COLO668 (cell line): ENCODE results near the gene DCAF15.

Source experiments
- DNase-seq: peaks from one replicate; lab custom pipeline; 2025; ENCODE audit not compliant: unreplicated experiment; lab: John Stamatoyannopoulos, UW

DCAF15 gene

DNA sequence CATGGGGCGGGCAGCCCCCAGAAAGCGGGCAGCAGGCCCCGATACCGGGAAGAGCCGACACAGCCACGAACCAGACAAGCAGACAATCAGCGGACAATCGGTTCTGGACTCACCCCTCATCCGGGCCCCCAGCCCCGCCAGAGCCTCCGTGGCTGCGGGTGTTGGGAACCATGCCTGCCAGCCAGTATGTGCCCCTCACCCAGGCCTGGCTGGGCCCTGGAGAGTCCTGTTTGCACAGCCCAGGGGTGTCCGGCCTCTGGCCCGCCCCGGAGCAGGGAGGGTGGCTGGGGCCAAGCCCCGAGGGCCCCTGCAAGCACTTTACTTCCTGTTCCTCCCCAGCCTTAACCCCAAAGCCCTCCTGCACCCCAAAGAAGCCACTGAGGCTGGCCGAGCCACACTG is 21.9 kb upstream of the DCAF15 start:
- no peak for DNase-seq

DNA sequence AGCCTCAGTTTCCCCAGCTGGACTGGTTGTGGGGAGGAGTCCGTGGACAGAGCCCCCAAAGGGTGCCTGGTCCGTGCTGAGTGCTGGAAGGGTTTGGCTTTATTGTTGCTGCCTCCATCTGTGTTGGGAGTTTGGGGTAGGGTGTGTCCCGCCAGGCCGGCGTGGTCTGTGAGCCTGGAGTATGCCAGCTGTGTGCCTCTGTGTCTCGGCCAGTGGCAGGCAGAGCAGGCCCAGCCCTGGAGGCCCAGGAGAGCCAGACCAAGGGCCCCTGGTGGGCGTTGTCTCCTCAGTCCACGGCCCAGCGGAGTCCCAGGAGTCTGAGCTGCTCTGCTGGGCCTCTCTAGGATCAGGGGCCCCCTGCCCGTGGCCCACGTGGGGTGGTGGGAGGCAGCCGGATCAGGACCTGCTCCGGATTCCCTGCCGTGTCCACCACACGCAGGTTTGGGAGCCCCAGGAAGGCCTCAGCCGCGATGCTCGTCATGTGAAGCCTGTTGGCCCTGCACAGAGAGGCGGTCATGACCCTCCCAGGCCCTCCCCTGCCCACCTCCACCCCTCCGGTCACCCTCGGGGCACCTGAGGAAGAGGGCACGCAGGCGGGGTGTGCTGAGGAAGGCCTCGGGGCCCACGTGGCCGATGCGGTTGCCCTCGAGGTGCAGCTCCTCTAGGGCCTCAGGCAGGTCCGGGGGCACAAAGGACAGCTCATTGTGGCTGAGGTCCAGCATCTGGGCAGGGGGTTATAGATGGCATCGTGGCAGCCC is 20.7 kb upstream of the DCAF15 start:
- no peak for DNase-seq

DNA sequence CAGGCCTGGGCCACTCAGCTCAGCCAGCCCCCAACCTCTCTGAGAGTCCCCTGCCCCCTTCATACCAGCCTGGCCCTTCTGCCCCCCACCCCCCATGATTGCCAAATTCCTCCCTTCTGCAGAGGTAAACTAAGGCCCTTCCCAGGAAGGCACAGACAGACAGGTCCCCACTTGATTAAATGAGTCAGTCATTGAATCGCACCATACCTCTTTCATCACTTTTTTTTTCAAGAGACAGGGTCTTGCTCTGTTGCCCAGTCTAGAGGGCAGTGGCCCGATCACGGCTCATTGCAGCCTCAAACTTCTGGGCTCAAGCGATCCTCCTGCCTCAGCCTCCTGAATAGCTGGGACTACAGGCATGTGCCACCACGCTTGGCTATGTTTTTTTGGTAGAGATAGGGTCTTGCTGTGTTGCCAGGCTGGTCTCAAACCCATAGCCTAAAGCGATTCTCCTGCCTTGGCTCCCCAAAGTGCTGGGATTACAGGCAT is 20.1 kb upstream of the DCAF15 start:
- no peak for DNase-seq

DNA sequence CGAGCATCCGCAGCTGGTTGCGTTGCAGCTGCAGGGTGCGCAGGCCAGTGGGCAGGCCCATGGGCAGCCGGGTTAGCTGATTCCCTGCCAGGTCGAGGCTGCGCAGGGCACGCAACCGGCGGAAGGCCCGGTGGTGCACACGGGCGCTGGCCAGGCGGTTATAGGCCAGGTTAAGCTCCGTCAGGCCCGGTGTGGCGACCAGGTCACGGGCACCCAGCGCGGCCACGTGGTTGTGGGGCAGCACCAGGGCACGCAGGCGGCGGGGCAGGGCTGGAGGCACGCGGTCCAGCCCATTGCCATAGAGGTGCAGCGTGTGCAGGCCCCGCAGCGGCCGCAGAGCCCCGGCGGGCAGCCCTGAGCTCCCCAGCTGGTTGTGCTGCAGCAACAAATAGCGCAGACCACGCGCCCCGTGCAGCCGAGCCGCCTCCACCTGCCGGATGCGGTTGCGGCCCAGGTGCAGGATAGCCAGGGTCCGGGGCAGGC is 19.4 kb upstream of the DCAF15 start:
- DNase-seq, result peak; percentile 82

DNA sequence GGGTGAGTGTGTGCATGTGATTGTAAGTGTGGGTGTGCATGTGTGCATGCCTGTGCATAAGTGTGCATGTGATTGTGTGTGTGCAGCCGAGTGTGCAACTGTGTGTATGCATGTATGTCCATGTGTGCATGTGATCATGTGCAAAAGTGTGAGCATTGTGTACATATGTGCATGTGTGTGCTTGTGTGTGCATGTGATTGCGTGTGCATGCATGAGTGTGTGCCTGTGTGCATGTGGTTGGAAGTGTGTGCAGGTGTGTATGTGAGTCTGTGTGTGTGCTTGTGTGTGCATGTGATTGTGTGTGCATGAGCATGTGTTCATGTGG is 17.6 kb upstream of the DCAF15 start:
- no peak for DNase-seq

DNA sequence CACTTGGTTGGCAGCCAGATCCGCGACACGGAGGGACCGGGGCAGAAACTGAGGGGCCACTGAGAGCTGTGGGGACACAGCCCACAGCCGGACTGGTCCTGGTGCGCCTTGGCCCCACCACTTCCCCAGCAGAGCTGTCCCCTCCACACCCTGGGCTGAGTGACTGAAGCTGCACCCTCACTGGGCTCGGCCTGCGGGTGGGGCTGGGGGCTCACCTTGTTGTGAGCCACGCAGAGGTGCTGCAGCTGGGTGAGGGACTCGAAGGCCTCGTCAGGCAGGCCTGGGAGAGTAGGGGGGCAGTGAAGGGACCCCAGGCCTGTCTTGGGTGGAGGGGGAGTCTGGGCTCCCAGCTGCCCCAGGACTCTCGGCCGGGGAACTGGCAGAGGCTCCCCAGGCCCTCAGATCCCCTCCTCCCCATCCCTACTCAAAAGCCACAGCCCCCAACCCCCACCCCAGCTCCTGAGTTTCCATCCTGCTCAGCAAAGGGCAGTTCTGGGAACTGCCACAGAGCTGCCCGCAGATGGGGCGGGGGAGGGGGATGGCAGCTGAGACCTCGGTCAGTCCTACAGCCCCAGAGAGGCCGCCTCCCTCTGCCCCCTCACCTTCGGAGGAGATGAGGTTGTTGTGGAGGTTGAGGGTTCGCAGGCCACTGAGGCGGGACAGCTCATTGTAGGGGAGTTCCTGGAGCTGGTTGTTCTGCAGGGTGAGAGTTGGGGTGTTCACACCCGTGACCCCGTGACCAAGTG is 16.4 kb upstream of the DCAF15 start:
- peak; percentile 17 for DNase-seq

DNA sequence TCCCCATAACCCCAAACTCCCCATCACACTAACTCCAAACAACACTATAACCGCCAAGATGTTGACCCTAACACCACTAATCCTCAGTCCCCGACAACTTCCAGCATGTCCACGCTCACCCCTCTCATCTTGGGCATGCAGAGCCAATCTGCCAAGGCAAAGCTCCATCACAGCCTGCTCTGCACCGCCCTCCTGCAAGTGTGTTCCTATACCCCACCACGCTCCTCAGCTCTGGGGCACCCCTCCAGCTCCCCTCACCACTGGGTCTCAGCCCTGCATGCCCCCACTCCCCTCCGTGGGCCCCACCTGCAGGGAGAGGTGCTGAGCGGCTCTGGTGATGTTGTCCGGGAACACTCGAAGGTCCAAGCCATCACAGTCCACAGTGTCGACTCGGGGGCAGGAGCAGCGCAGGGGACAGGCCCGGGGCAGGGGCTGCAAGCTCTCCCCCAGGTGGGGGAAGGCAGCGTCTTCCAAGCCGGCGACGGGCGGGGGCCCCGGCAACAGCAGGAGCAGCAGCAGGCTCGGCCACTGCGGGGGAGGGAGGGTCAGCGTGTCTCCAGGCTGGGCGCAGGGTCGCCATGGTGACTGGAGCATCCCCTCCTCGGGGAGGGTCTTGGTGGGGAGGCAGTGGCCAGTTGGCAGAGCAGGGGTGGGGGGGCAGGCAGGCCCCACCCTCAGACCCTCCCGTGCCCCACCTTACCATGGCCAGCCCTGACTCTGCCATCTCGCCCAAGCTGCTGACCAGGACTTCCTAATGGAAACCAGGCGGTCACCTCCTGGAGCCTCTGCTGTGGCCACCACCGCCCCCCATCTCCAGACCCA is 14.6 kb upstream of the DCAF15 start:
- DNase-seq, result no peak

DNA sequence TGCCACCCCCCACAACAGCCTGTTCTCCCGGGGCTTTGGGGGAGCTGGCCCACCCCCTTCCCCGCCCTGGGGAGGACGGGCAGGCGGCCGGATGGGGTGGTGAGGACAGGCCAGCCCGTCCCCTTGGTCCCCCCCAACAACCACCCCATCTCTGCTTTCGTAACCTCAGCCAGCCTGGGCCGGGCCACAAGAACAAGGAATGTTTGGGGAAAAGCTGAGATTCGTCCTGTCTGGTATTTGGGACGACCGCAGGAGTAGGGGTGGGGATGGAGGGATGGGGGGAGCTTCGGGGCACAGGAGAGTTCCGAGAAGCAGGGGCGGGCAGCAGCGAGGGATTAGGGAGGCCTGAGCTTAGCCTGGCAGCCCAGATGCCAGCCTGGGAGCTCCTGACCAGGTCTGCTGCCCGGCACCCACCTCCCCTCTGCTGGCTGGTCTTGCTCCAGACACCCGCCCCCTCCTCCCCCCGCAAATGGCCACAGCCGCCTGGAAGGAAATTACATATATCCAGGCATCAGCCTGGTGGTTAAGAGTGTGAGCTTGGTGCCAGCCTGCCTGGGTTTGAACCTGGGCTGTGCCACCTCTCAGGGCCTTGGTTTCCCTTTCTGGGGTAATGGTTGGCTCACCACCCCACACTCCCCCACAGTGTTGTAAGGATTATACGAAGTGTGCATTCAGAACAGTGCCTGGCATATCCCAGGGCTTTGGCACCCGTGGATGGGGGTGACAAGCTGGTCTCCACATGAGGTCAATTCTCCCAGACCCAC is 13.8 kb upstream of the DCAF15 start, which contains the start of gene PODNL1:
Gene PODNL1 (minus strand): TSS at position 117 of the 764 bp plus-strand sequence. CDS start 236 bp downstream, outside the sequence.
- no peak for DNase-seq

DNA sequence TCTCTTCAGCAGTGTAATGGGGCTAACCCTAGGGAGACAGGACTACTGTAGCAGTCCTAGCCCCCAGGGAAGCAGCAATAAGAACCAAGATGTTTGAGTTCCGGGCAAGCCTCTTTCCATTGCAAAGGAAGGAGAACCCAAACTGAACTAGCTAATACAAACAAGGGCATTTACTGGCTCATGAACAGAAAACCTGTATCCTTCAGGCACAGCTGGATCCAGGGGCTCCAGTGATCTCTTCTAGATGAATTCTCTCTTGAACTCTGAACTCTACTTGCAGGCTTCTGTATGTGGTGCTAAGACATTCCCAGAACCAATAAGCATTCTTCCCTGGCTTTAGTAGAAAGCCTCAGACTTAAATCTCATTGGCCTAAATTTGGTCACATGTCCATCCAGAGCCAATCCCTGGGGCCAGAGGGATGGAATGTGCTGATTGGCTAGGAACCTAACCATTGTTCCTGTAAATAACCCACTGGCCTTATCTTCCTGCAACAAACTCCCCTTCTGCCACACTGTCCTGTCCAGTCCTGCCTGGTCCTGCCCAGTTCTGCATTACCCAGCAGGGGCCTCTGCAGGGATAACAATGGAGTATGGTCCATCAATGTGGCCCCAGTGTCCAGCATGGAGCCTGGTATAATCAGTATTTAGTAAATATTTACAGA is 10.2 kb upstream of the DCAF15 start:
- DNase-seq, result no peak

DNA sequence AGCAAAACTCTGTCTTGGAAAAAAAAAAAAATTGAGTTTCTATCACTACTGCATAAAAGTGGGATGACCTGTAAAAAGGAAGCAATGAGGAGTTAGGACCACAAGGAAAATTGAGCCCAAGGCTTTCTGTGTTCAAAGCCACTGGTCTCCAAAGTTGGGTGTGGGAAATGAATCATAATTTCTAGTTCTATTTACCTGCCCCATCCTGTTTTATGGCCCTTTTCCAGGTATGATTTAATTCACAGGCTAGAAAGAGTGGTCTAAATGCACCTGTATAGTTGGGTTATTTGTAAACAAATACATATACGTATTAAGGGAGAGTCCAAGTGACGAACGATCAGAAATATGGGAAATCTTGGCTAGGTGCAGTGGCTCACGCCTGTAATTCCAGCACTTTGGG is 5.9 kb upstream of the DCAF15 start:
- no peak for DNase-seq

DNA sequence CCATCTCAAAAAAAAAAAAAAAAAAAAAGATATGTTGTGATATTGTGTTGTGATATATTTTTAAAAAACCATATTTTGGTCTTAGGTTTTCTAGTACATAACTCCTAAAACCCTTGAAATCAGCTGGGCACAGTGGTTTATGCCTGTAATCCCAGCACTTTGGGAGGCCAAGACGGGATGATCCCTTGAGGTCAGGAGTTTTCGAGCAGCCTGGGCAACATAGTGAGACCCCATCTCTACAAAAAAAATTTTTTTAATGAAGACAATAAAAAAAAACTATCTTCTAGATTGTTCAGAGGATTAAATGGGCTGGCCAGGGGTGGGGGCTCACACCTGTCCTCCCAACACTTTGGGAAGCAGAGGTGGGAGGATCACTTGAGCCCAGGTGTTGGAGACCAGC is 1.3 kb upstream of the DCAF15 start:
- DNase-seq, result no peak

DNA sequence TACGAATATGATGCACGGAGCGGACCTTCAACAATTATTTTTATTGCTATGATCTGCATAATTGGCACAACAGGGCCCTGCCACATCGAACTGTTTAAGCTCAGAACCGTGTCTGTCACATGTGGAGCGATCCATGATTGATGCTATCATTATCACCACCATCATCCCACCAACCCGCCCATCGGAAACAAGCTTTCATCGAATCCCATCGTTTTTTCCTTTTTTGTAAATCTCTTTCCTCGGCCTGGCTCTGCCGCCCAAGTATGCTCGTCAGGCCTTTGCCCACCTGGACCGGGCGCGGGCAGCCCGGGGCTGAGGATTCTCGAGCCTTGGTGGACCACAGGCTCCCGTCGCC is 533 bp upstream of the DCAF15 start:
- DNase-seq, result no peak

DNA sequence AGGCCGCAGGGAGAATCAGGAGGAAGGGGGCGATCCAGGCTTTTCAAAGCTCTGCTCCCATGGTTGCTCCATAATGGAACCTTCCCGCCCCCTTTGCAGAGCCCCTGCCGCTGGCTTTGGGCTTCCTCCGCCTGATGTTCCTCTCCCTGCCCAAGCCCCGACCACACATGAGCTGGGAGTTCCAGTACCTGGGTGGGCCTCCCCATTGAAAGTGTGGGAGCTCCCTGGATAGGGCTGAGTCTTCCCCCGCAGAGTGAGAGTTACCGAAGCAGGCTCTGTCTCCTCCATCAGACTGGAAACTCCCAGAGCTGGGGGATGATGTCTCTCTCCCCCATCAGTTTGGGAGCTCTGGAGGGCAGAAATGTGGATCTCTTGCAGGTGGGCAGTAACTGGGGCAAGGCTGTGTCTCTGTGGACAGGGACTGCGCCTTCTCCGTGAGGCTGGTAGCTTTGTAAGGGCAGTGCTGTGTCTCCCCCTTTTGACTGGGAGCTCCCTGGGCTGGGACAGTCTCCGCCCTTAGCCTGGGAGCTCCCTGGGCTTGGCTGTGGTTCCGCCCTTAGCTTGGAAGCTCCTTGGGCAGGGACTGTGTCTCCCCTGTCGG is 722 bp downstream of the DCAF15 start:
- DNase-seq, result no peak

DNA sequence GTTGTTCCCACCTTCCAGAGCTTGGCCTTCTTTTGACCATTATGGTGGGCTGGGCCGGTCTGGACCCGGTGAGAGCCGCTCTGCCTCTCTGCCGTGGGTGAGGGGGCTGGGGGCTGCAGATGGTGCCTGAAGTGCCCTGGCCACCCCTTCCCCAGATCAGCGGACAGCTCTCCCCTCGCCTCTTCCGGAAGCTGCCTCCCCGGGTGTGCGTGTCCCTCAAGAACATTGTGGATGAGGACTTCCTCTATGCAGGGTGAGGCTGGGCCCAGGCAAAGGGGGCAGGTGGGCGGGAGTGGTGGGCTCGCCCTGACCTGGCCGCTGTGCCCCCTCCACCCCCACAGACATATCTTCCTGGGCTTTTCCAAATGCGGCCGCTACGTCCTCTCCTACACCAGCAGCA is 1.9 kb downstream of the DCAF15 start:
- no peak for DNase-seq

DNA sequence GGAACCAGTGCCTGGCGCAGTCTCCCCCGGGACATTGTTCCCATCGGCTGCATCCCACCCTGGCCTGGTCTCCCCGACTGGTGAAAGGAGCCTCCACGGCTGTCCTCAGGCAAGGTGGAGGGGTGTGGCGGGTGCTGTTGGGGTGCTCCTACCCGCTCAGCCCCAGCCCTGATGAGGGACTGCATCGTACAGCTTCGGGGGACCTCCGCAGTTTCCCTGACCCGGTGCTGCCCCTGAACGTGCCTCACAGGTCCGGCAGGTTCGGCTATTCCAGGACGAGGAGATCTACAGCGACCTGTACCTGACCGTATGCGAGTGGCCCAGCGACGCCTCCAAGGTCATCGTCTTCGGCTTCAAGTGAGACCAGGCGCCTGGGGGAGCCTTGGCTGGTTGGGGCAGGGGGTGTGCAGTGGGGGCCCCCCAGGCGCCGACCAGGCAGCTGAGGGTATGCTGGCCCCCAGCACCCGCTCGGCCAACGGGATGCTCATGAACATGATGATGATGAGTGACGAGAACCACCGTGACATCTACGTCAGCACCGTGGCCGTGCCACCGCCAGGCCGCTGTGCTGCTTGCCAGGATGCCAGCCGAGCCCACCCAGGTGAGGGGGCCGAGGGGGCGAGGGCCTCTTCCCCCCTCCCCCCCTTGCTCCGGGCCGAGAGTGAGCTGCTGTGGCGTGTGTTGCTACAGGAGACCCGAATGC is 3.5 kb downstream of the DCAF15 start:
- DNase-seq, result no peak

DNA sequence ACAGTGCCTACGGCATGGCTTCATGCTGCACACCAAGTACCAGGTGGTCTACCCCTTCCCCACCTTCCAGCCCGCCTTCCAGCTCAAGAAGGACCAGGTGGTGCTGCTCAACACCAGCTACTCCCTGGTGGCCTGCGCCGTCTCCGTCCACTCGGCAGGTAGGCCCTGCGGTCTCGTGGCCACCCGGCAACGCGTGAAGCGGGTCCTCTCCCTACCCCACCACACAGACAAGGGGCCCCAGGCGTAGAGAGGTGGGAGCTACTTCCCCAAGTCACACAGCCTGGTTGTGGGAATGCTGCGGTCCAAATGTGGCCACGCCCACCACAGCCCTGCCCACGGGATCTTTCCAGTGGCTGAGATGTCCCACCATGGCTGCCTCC is 4.0 kb downstream of the DCAF15 start:
- no peak for DNase-seq

DNA sequence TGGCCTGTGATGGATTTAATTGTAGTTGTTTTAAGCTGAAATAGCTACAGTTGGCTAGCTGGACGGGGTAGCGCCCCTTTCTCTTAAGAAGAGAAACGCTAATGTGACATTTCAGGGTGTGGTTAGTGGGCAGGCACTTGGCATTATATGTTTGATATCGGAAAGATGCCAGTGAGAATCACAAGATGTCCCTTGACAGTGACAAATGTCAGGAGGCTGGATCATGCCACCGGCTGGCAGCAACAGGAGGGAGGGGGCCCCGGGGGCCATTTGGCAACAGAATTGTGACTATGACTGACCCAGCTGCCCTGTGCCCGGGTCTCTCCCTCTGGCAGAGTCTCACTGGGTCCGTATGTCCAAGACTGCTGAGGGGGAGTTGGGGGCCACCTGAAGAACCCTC is 4.7 kb downstream of the DCAF15 start:
- DNase-seq, result no peak

DNA sequence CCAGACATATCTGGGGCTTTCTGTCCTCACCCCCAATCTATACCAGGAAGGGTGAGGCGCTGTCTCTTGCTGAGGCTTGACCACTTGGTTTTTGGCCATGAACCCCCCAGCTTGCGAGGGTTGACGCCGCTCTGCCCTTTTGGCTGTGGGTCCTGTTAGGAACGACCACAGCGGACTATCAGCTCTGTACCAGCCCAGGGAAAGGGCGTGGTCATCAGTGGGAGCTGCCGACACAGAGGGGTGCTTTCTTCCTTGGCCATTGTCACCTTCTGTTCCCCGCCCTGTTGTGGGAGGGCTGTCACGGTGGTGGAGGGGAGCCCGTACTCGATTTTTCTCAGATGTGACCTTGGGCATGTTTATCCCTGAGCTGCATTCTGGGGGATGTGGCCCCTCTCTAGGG is 5.7 kb downstream of the DCAF15 start:
- no peak for DNase-seq
